GM18951 (cell line): ENCODE data around the gene EEPD1.

Experiments
- POLR2A ChIP-seq: IDR thresholded peaks from 4 replicates; pipeline ENCODE4 v1.6.1; 2011; ENCODE audit warnings: mild to moderate bottlenecking; ENCODE audit not compliant: insufficient read length, insufficient read depth; ENCODE audit errors: extremely low read depth
- in situ Hi-C: fragments of 300-500 bp; cut with MboI; formaldehyde crosslinking; loops from one replicate; pipeline ENCODE4 v1.12.0; 2022; ENCODE audit warnings: low sequenced_read_pairs, mixed read lengths, inconsistent platforms; ENCODE audit not compliant: unreplicated experiment

The EEPD1 gene

GRCh38 chr7:36287371-36288241 lies 134.6 kb downstream of the EEPD1 start:
- in situ Hi-C loops: no loop called here
- TF ChIP-seq POLR2A: no peak

GRCh38 chr7:36288501-36288900 lies 135.4 kb downstream of the EEPD1 start:
- TF ChIP-seq POLR2A: no peak
- in situ Hi-C loops: no loop called here

- in situ Hi-C loops: loop anchor here (10.0 kb wide), 1 partner anchor 305 kb away; no protein-coding TSS in a partner anchor
- no peak for TF ChIP-seq POLR2A
These were observed 137.0 kb downstream of the EEPD1 start for GRCh38 chr7:36289833-36290661.

GRCh38 chr7:36291387-36292316 lies 138.6 kb downstream of the EEPD1 start:
- TF ChIP-seq POLR2A: no peak
- in situ Hi-C loops: loop anchor here (10.0 kb wide), 1 partner anchor 307 kb away; no protein-coding TSS in a partner anchor

- no peak for TF ChIP-seq POLR2A
- in situ Hi-C loops: loop anchor here (10.0 kb wide), 1 partner anchor 310 kb away; no protein-coding TSS in a partner anchor
These were observed 142.0 kb downstream of the EEPD1 start for GRCh38 chr7:36295090-36295489.

- in situ Hi-C loops: loop anchor here (10.0 kb wide), 1 partner anchor 311 kb away; no protein-coding TSS in a partner anchor
- no peak for TF ChIP-seq POLR2A
These were observed 143.2 kb downstream of the EEPD1 start for GRCh38 chr7:36296284-36296683.

- TF ChIP-seq POLR2A: no peak
- in situ Hi-C loops: loop anchor here (10.0 kb wide), 1 partner anchor 313 kb away; no protein-coding TSS in a partner anchor
These were observed 144.4 kb downstream of the EEPD1 start for GRCh38 chr7:36297364-36298009.

- in situ Hi-C loops: loop anchor here (10.0 kb wide), 1 partner anchor 313 kb away; no protein-coding TSS in a partner anchor
- no peak for TF ChIP-seq POLR2A
These were observed 145.1 kb downstream of the EEPD1 start for GRCh38 chr7:36298106-36298505.

- no peak for TF ChIP-seq POLR2A
- in situ Hi-C loops: loop anchor here (10.0 kb wide), 1 partner anchor 314 kb away; no protein-coding TSS in a partner anchor
These were observed 146.2 kb downstream of the EEPD1 start for GRCh38 chr7:36299223-36299774.

- no peak for TF ChIP-seq POLR2A
- in situ Hi-C loops: loop anchor here (10.0 kb wide), 1 partner anchor 315 kb away; no protein-coding TSS in a partner anchor
These were observed 146.8 kb downstream of the EEPD1 start for GRCh38 chr7:36299823-36300341.

- in situ Hi-C loops: no loop called here
- no peak for TF ChIP-seq POLR2A
These were observed 147.8 kb downstream of the EEPD1 start for GRCh38 chr7:36300696-36301350.
